Activated naive CD4-positive, alpha-beta T cell treated with anti-CD3 and anti-CD28 coated beads for 36 hours (primary cell): ENCODE measurements around the gene SERPINE2. TPM values are rescaled to one million over a fixed set of nuclear protein-coding genes. Genes with fewer than 3 reads are reported as not detected.

Experiments used
- CTCF ChIA-PET: fragments of 350-600 bp; sonication (Branson Sonifier 250); formaldehyde crosslinking; loops from one replicate; lab custom pipeline; 2021; ENCODE audit warnings: antibody characterized with exemption; lab: Charles Lee
- DNase-seq: peaks from one replicate; pipeline ENCODE4 v3.0.0-alpha.2; 2020
- H3K27ac Mint-ChIP-seq: one replicate; pipeline ENCODE4 v1.8.0; 2021; ENCODE audit warnings: mild to moderate bottlenecking, mixed read lengths
- H3K27me3 Mint-ChIP-seq: one replicate; pipeline ENCODE4 v1.8.0; 2021; ENCODE audit warnings: low read depth, mixed read lengths
- H3K36me3 Mint-ChIP-seq: one replicate; pipeline ENCODE4 v1.8.0; 2021; ENCODE audit warnings: low read depth, mixed read lengths
- H3K4me1 Mint-ChIP-seq: one replicate; pipeline ENCODE4 v1.8.0; 2021; ENCODE audit warnings: low read depth, mixed read lengths
- H3K4me3 Mint-ChIP-seq: one replicate; pipeline ENCODE4 v1.8.0; 2021; ENCODE audit warnings: mild to moderate bottlenecking, moderate library complexity, mixed read lengths
- H3K9me3 Mint-ChIP-seq: one replicate; pipeline ENCODE4 v1.8.0; 2021; ENCODE audit warnings: mixed read lengths
- intact Hi-C: fragments of 100-400 bp; cut with micrococcal nuclease; formaldehyde crosslinking; loops from one replicate; pipeline ENCODE4 v1.15.1; 2023
- total RNA-seq, 2 experiments: library from RNA; stranded (reverse); gene quantifications; one replicate each; pipeline ENCODE4 v1.2.3, GENCODE V29; 2021

Gene SERPINE2
- total RNA-seq, 2 experiments from 2014 or later, result 64.6 to 69.5 TPM

GRCh38 chr2:224040753-224041152, 1.7 kb upstream of the SERPINE2 start:
- peaks cover 27% of the 10 kb centered on the region for H3K4me1 Mint-ChIP-seq
- peaks cover 29% of the 10 kb centered on the region for H3K27me3 Mint-ChIP-seq
- CTCF ChIA-PET, result interaction anchor here (3.1 kb wide), 1 partner anchor 47 kb away, joined by 14 read pairs; no protein-coding TSS in a partner anchor
- H3K36me3 Mint-ChIP-seq, result no peaks in the 10 kb centered on the region
- intact Hi-C loops, result no loop called here
- DNase-seq, result no peak
- H3K27ac Mint-ChIP-seq, result no peak overlapping the region
- H3K4me3 Mint-ChIP-seq, result no peak overlapping the region
- H3K9me3 Mint-ChIP-seq, result no peaks in the 10 kb centered on the region

- H3K4me1 Mint-ChIP-seq, result peaks cover 27% of the 10 kb centered on the region
- no peak for DNase-seq
- H3K4me3 Mint-ChIP-seq, result peak overlapping the region; percentile 76
- H3K36me3 Mint-ChIP-seq, result peaks cover 3% of the 10 kb centered on the region
- H3K27me3 Mint-ChIP-seq, result peaks cover 29% of the 10 kb centered on the region
- no peaks in the 10 kb centered on the region for H3K9me3 Mint-ChIP-seq
- CTCF ChIA-PET, result interaction anchor here (0.7 to 3.1 kb wide), 6 partner anchors 35 to 242 kb away, joined by 3 to 14 read pairs (median 3); no protein-coding TSS in a partner anchor
- intact Hi-C loops, result loop anchor here (1.0 to 2.0 kb wide), 5 partner anchors 47 to 244 kb away; partner anchors contain the start of gene MRPL44
- no peak overlapping the region for H3K27ac Mint-ChIP-seq
These were observed 819 bp upstream of the SERPINE2 start for GRCh38 chr2:224039770-224040440.

- peak overlapping the region; percentile 25 for H3K4me3 Mint-ChIP-seq
- H3K27ac Mint-ChIP-seq, result no peak overlapping the region
- CTCF ChIA-PET, result interaction anchor here (0.7 to 1.5 kb wide), 7 partner anchors 12 to 241 kb away, joined by 3 to 4 read pairs (median 3); no protein-coding TSS in a partner anchor
- no peaks in the 10 kb centered on the region for H3K9me3 Mint-ChIP-seq
- H3K36me3 Mint-ChIP-seq, result peaks cover 3% of the 10 kb centered on the region
- DNase-seq, result no peak
- intact Hi-C loops, result loop anchor here (1.0 to 2.0 kb wide), 6 partner anchors 12 to 246 kb away; partner anchors contain the start of gene MRPL44
- H3K4me1 Mint-ChIP-seq, result peaks cover 36% of the 10 kb centered on the region
- peaks cover 28% of the 10 kb centered on the region for H3K27me3 Mint-ChIP-seq
These were observed 331 bp downstream of the SERPINE2 start for GRCh38 chr2:224038830-224039079.

- intact Hi-C loops, result loop anchor here (1.0 to 2.0 kb wide), 2 partner anchors 12 to 223 kb away; no protein-coding TSS in a partner anchor
- CTCF ChIA-PET, result interaction anchor here (0.7 to 1.5 kb wide), 6 partner anchors 11 to 224 kb away, joined by 3 read pairs; no protein-coding TSS in a partner anchor
- Mint-ChIP-seq H3K27me3 (peaks cover 25% of the 10 kb centered on the region), H3K4me1 (peaks cover 41% of the 10 kb centered on the region), H3K4me3 (peak overlapping the region; percentile 93), H3K9me3 (no peaks in the 10 kb centered on the region), H3K27ac (peak overlapping the region; percentile 76), H3K36me3 (peaks cover 3% of the 10 kb centered on the region)
- DNase-seq, result peak; percentile 72
These were observed 847 bp downstream of the SERPINE2 start for GRCh38 chr2:224038049-224038829.

GRCh38 chr2:224036731-224037361, 2.2 kb downstream of the SERPINE2 start:
- DNase-seq, result no peak
- peaks cover 20% of the 10 kb centered on the region for H3K27me3 Mint-ChIP-seq
- H3K27ac Mint-ChIP-seq, result peak overlapping the region; percentile 7
- CTCF ChIA-PET, result interaction anchor here (0.9 to 1.3 kb wide), 3 partner anchors 43 to 91 kb away, joined by 3 to 5 read pairs (median 3); no protein-coding TSS in a partner anchor
- no peaks in the 10 kb centered on the region for H3K9me3 Mint-ChIP-seq
- peaks cover 49% of the 10 kb centered on the region for H3K4me1 Mint-ChIP-seq
- peaks cover 4% of the 10 kb centered on the region for H3K36me3 Mint-ChIP-seq
- intact Hi-C loops, result no loop called here
- peak overlapping the region; percentile 55 for H3K4me3 Mint-ChIP-seq

- no peaks in the 10 kb centered on the region for H3K9me3 Mint-ChIP-seq
- H3K36me3 Mint-ChIP-seq, result peaks cover 9% of the 10 kb centered on the region
- CTCF ChIA-PET, result no interaction called here
- no peak overlapping the region for H3K4me3 Mint-ChIP-seq
- H3K27me3 Mint-ChIP-seq, result peaks cover 6% of the 10 kb centered on the region
- H3K27ac Mint-ChIP-seq, result no peak overlapping the region
- intact Hi-C loops, result no loop called here
- DNase-seq, result no peak
- peaks cover 62% of the 10 kb centered on the region for H3K4me1 Mint-ChIP-seq
These were observed 5.1 kb downstream of the SERPINE2 start for GRCh38 chr2:224034017-224034416.

- no peak overlapping the region for H3K27ac Mint-ChIP-seq
- intact Hi-C loops, result no loop called here
- peaks cover 66% of the 10 kb centered on the region for H3K4me1 Mint-ChIP-seq
- peaks cover 9% of the 10 kb centered on the region for H3K36me3 Mint-ChIP-seq
- CTCF ChIA-PET, result no interaction called here
- H3K27me3 Mint-ChIP-seq, result peaks cover 6% of the 10 kb centered on the region
- no peak overlapping the region for H3K4me3 Mint-ChIP-seq
- no peak for DNase-seq
- H3K9me3 Mint-ChIP-seq, result no peaks in the 10 kb centered on the region
These were observed 5.5 kb downstream of the SERPINE2 start for GRCh38 chr2:224033601-224034000.

- Mint-ChIP-seq H3K4me1 (peaks cover 68% of the 10 kb centered on the region), H3K27me3 (peaks cover 3% of the 10 kb centered on the region), H3K4me3 (no peak overlapping the region), H3K27ac (no peak overlapping the region), H3K36me3 (peaks cover 14% of the 10 kb centered on the region), H3K9me3 (no peaks in the 10 kb centered on the region)
- intact Hi-C loops, result no loop called here
- CTCF ChIA-PET, result interaction anchor here (1.6 kb wide), 1 partner anchor 38 kb away, joined by 7 read pairs; no protein-coding TSS in a partner anchor
- DNase-seq, result peak; percentile 62
These were observed 6.8 kb downstream of the SERPINE2 start for GRCh38 chr2:224032283-224032682.

GRCh38 chr2:224031358-224031970, 7.6 kb downstream of the SERPINE2 start:
- CTCF ChIA-PET, result interaction anchor here (1.1 to 1.6 kb wide), 2 partner anchors 38 to 61 kb away, joined by 3 to 7 read pairs; no protein-coding TSS in a partner anchor
- intact Hi-C loops, result no loop called here
- DNase-seq, result no peak
- no peak overlapping the region for H3K4me3 Mint-ChIP-seq
- no peak overlapping the region for H3K27ac Mint-ChIP-seq
- no peaks in the 10 kb centered on the region for H3K27me3 Mint-ChIP-seq
- H3K4me1 Mint-ChIP-seq, result peaks cover 70% of the 10 kb centered on the region
- peaks cover 15% of the 10 kb centered on the region for H3K36me3 Mint-ChIP-seq
- peaks cover under 1% of the 10 kb centered on the region for H3K9me3 Mint-ChIP-seq

- H3K36me3 Mint-ChIP-seq, result peaks cover 19% of the 10 kb centered on the region
- no peak overlapping the region for H3K4me3 Mint-ChIP-seq
- peaks cover 4% of the 10 kb centered on the region for H3K9me3 Mint-ChIP-seq
- H3K27me3 Mint-ChIP-seq, result no peaks in the 10 kb centered on the region
- peaks cover 73% of the 10 kb centered on the region for H3K4me1 Mint-ChIP-seq
- DNase-seq, result no peak
- CTCF ChIA-PET, result interaction anchor here (1.1 to 1.5 kb wide), 2 partner anchors 37 to 61 kb away, joined by 3 to 5 read pairs; no protein-coding TSS in a partner anchor
- intact Hi-C loops, result no loop called here
- H3K27ac Mint-ChIP-seq, result no peak overlapping the region
These were observed 8.3 kb downstream of the SERPINE2 start for GRCh38 chr2:224030786-224031185.

GRCh38 chr2:224029876-224030275, 9.2 kb downstream of the SERPINE2 start:
- intact Hi-C loops, result loop anchor here (5.0 to 10.0 kb wide), 4 partner anchors 193 to 1605 kb away; partner anchors contain the start of genes AP1S3, DOCK10 and SGPP2
- Mint-ChIP-seq H3K4me1 (peaks cover 82% of the 10 kb centered on the region), H3K27ac (peak overlapping the region; percentile 16), H3K27me3 (no peaks in the 10 kb centered on the region), H3K36me3 (peaks cover 19% of the 10 kb centered on the region), H3K4me3 (no peak overlapping the region), H3K9me3 (peaks cover 6% of the 10 kb centered on the region)
- no peak for DNase-seq
- CTCF ChIA-PET, result interaction anchor here (1.5 kb wide), 1 partner anchor 36 kb away, joined by 5 read pairs; no protein-coding TSS in a partner anchor
